Mesodermal cell (in vitro differentiated cells): Measurements from ENCODE around the gene CCSER2.

ENCODE experiments used
- H3K27ac ChIP-seq: 2 replicates; pipeline ENCODE4 v1.7.0; 2013; ENCODE audit warnings: mild to moderate bottlenecking, low read depth, low read length, moderate library complexity; ENCODE audit not compliant: severe bottlenecking
- H3K36me3 ChIP-seq: 2 replicates; pipeline ENCODE4 v1.7.1; 2013; ENCODE audit warnings: mild to moderate bottlenecking, low read length, moderate library complexity; ENCODE audit not compliant: control insufficient read depth, insufficient read depth
- H3K4me1 ChIP-seq: one replicate; pipeline ENCODE4 v1.7.1; 2013; ENCODE audit warnings: mild to moderate bottlenecking, low read length; ENCODE audit not compliant: insufficient read depth, control insufficient read depth, poor library complexity, severe bottlenecking
- H3K4me3 ChIP-seq: 2 replicates; pipeline ENCODE4 v1.7.0; 2013; ENCODE audit warnings: low read length, control low read depth, mild to moderate bottlenecking; ENCODE audit not compliant: insufficient read depth, poor library complexity, severe bottlenecking; ENCODE audit errors: extremely low read depth
- H3K9me3 ChIP-seq: 2 replicates; pipeline ENCODE4 v1.7.1; 2013; ENCODE audit warnings: mild to moderate bottlenecking, low read length, moderate library complexity; ENCODE audit not compliant: control insufficient read depth
- WGBS, 2 experiments: methylation state at CpG; one replicate each; pipeline ENCODE4 v1.1.5; 2013; ENCODE audit warnings: missing lambda C conversion rate in 2 of 2; ENCODE audit not compliant: insufficient coverage in 2 of 2; 5-methylcytosine and 5-hydroxymethylcytosine counted together

Gene CCSER2

GRCh38 chr10:84390364-84390763, 62.0 kb downstream of the CCSER2 start:
- Histone ChIP-seq H3K4me3 (no peak overlapping the region), H3K36me3 (peaks cover 59% of the 10 kb centered on the region), H3K9me3 (peaks cover 6% of the 10 kb centered on the region), H3K27ac (no peak overlapping the region), H3K4me1 (no peaks in the 10 kb centered on the region)
- WGBS, 2 experiments = no CpG with 5 or more reads among the region's 4 CpGs

- no peak overlapping the region for H3K4me3 ChIP-seq
- H3K36me3 ChIP-seq = peaks cover 61% of the 10 kb centered on the region
- WGBS, 2 experiments = 94 to 100% methylated on average over 3 to 4 of the region's 4 CpGs
These were observed 62.9 kb downstream of the CCSER2 start for GRCh38 chr10:84391326-84391725.

DNA sequence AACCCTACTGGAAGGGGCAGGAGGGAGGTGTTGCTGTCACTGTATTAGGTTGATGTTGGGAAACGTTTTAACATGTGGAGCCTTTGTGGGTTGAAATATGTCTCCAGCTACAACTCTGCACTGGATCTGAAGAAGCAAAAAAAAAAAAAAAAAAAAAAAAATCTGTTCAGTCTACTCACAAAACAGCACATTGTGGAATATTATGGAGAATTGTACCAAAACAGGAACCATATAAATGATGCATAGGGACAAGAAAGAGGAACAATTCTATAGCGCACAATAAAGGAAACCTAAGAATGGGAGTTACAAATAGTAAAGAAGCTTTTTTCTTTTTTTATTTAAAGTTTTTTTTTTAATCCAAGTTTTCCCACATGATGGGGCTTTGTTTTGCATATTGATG, 63.8 kb downstream of the CCSER2 start:
- Histone ChIP-seq H3K36me3 (peaks cover 58% of the 10 kb centered on the region), H3K27ac (no peak overlapping the region), H3K4me1 (no peaks in the 10 kb centered on the region), H3K4me3 (no peak overlapping the region), H3K9me3 (no peaks in the 10 kb centered on the region)
- WGBS, 2 experiments = no CpG with 5 or more reads among the region's 2 CpGs

More at GRCh38 chr10:84391326-84391725, 62.9 kb downstream of the CCSER2 start:
- Histone ChIP-seq H3K9me3 (no peaks in the 10 kb centered on the region), H3K4me1 (no peaks in the 10 kb centered on the region), H3K27ac (no peak overlapping the region)

- H3K36me3 ChIP-seq = peaks cover 48% of the 10 kb centered on the region
- WGBS, 2 experiments = 100% methylated on average over 1 of the region's 2 CpGs; no CpG with 5 or more reads in 1 of the 2 experiments
- H3K9me3 ChIP-seq = no peaks in the 10 kb centered on the region
- H3K4me3 ChIP-seq = no peak overlapping the region
- no peaks in the 10 kb centered on the region for H3K4me1 ChIP-seq
- no peak overlapping the region for H3K27ac ChIP-seq
These were observed 67.2 kb downstream of the CCSER2 start for GRCh38 chr10:84395581-84395980.

- 29 to 76% methylated on average over 1 of the region's 2 CpGs for WGBS, 2 experiments
- H3K4me1 ChIP-seq = no peaks in the 10 kb centered on the region
- H3K36me3 ChIP-seq = peaks cover 48% of the 10 kb centered on the region
- H3K9me3 ChIP-seq = no peaks in the 10 kb centered on the region
- H3K27ac ChIP-seq = no peak overlapping the region
- H3K4me3 ChIP-seq = no peak overlapping the region
These were observed 69.4 kb downstream of the CCSER2 start for GRCh38 chr10:84397735-84398144.

GRCh38 chr10:84398696-84399095, 70.3 kb downstream of the CCSER2 start:
- H3K4me1 ChIP-seq = no peaks in the 10 kb centered on the region
- H3K4me3 ChIP-seq = no peak overlapping the region
- H3K27ac ChIP-seq = no peak overlapping the region
- H3K9me3 ChIP-seq = no peaks in the 10 kb centered on the region
- H3K36me3 ChIP-seq = peaks cover 51% of the 10 kb centered on the region

DNA sequence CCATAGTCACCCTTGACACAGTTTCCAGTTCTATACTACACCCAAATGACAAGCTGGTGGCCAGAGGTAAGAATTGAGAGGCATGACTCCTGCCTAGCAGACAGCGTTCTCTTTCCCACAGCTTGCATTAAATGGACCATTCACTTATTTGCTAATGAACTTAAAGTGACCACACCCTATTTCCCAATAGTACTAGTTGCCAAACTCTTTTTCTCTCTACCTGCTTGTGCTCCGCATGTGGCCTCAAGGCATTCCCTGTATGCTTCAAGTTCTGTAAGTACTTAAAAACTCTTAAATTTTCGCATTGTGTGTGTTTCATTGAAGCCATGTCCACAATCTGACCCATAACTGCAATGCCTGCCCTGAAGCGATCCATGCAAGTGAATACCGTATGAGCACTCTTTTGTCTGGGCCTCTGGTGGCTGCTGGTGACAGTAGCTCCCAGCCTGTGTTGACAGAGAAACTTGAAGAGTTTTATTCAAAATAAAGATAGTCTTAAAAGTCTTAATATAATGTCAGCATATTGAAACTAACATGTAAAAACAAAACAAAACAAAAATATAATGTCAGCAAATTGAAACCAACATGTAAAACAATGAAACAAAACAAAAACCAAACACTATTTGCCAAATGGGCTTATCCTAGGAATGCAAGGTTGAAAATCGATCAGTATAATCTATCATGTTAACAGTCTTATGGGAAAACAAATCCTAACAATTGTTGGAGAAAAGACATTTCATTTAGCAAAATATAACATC, 73.6 kb downstream of the CCSER2 start:
- H3K27ac ChIP-seq = no peak overlapping the region
- H3K4me1 ChIP-seq = no peaks in the 10 kb centered on the region
- WGBS, 2 experiments = 88 to 92% methylated on average over 4 of the region's 6 CpGs
- H3K9me3 ChIP-seq = no peaks in the 10 kb centered on the region
- H3K4me3 ChIP-seq = no peak overlapping the region
- H3K36me3 ChIP-seq = peaks cover 49% of the 10 kb centered on the region

DNA sequence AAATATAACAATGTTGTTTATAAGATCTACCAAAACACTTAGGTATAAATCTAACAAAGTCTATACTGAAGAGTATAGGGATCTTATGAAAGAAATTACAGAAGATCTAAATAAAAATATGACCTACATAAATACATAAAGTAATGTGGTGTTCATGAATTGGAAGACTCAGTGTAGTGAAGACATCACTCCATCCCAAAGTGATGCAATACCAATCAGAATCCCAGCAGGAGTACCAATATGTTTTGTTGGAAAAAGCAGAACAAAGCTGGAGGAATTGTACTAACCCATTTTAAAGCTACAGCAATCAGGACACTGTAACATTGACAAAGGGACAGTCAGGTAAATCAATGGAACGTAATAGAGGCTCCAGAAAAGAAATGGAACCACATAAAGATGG, 76.4 kb downstream of the CCSER2 start:
- 89% methylated on average over 1 of the region's 1 CpG; no CpG with 5 or more reads in 1 of the 2 experiments for WGBS, 2 experiments
- H3K9me3 ChIP-seq = no peaks in the 10 kb centered on the region
- H3K4me3 ChIP-seq = no peak overlapping the region
- peaks cover 56% of the 10 kb centered on the region for H3K36me3 ChIP-seq
- H3K4me1 ChIP-seq = no peaks in the 10 kb centered on the region
- no peak overlapping the region for H3K27ac ChIP-seq

GRCh38 chr10:84405662-84406061, 77.3 kb downstream of the CCSER2 start:
- no peak overlapping the region for H3K4me3 ChIP-seq
- no peaks in the 10 kb centered on the region for H3K9me3 ChIP-seq
- peaks cover 50% of the 10 kb centered on the region for H3K36me3 ChIP-seq
- no CpG with 5 or more reads among the region's 2 CpGs for WGBS, 2 experiments
- no peak overlapping the region for H3K27ac ChIP-seq
- H3K4me1 ChIP-seq = no peaks in the 10 kb centered on the region

DNA sequence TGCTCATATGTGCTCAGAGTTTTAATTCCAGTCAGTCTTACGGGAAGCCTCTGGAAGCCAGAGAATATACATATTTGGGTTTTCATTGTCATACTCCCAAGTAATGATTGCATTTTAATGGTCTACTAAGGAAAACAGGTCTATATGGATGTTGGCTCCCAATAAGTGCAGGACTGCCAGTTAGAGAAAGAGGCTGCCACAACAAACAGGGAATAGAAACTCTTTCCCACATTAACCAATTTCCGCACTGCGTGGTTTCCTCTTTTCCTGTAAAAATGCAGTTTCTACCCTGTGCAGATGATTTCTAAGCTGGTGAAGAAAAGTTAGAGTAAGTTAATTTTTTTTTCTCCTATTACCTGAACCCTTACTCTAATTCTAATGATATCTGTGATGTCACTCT, 78.2 kb downstream of the CCSER2 start:
- Histone ChIP-seq H3K27ac (no peak overlapping the region), H3K4me1 (no peaks in the 10 kb centered on the region), H3K36me3 (peaks cover 45% of the 10 kb centered on the region), H3K9me3 (peaks cover 4% of the 10 kb centered on the region), H3K4me3 (no peak overlapping the region)
- WGBS, 2 experiments = 100% methylated on average over 1 of the region's 3 CpGs; no CpG with 5 or more reads in 1 of the 2 experiments

- WGBS, 2 experiments = 77 to 82% methylated on average over 1 of the region's 2 CpGs
- H3K4me3 ChIP-seq = no peak overlapping the region
- no peak overlapping the region for H3K27ac ChIP-seq
- H3K9me3 ChIP-seq = peaks cover 14% of the 10 kb centered on the region
- H3K4me1 ChIP-seq = no peaks in the 10 kb centered on the region
- H3K36me3 ChIP-seq = peaks cover 47% of the 10 kb centered on the region
These were observed 79.1 kb downstream of the CCSER2 start for GRCh38 chr10:84407388-84408049.
